ENCODE data around the gene RBM7. TPM values are rescaled to one million over a fixed set of nuclear protein-coding genes. Genes with fewer than 3 reads are reported as not detected.
A peak's percentile ranks its signal among the peaks of the same experiment; 100 is the strongest.

The RBM7 gene
- total RNA-seq, 1 donor from 2014 or later = 49.3 TPM

- H3K27ac ChIP-seq (ENCODE audit: low read depth, low read length) = no peak overlapping the region
- no peaks in the 10 kb centered on the region for H3K9me3 ChIP-seq (ENCODE audit: insufficient read depth, low read depth, low read length)
- TF ChIP-seq, protein P1, sequence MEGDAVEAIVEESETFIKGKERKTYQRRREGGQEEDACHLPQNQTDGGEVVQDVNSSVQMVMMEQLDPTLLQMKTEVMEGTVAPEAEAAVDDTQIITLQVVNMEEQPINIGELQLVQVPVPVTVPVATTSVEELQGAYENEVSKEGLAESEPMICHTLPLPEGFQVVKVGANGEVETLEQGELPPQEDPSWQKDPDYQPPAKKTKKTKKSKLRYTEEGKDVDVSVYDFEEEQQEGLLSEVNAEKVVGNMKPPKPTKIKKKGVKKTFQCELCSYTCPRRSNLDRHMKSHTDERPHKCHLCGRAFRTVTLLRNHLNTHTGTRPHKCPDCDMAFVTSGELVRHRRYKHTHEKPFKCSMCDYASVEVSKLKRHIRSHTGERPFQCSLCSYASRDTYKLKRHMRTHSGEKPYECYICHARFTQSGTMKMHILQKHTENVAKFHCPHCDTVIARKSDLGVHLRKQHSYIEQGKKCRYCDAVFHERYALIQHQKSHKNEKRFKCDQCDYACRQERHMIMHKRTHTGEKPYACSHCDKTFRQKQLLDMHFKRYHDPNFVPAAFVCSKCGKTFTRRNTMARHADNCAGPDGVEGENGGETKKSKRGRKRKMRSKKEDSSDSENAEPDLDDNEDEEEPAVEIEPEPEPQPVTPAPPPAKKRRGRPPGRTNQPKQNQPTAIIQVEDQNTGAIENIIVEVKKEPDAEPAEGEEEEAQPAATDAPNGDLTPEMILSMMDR (IDR thresholded peaks at IDR 0.05; ENCODE audit: insufficient read depth, low read depth, low read length) = no peak
- no peak for TF ChIP-seq EZH2 (IDR thresholded peaks at IDR 0.05; ENCODE audit: insufficient read depth, low read length)
- Mint-ChIP-seq H3K27ac (ENCODE audit: unreplicated experiment) (no peak overlapping the region), H3K27me3 (ENCODE audit: low read depth, unreplicated experiment) (no peaks in the 10 kb centered on the region), H3K9me3 (ENCODE audit: unreplicated experiment) (no peaks in the 10 kb centered on the region), H3K4me3 (ENCODE audit: unreplicated experiment) (no peak overlapping the region), H3K4me1 (ENCODE audit: low read depth, unreplicated experiment) (peaks cover 22% of the 10 kb centered on the region), H3K36me3 (ENCODE audit: low read depth, unreplicated experiment) (no peaks in the 10 kb centered on the region)
- H3K4me1 ChIP-seq (ENCODE audit: insufficient read depth, low read length) = peaks cover 22% of the 10 kb centered on the region
- no peak overlapping the region for H3K4me3 ChIP-seq (ENCODE audit: insufficient read depth, low read depth, low read length)
- FAIRE-seq (no peak), DNase-seq (ENCODE audit: low read depth) (no peak)
- H3K36me3 ChIP-seq (ENCODE audit: insufficient read depth, low read length) = no peaks in the 10 kb centered on the region
- no peak overlapping the region for H3K9ac ChIP-seq (ENCODE audit: low read length)
- no peaks in the 10 kb centered on the region for H3K79me2 ChIP-seq (ENCODE audit: insufficient read depth, low read length)
- no peak overlapping the region for H3K4me2 ChIP-seq (ENCODE audit: low read length)
- no peak overlapping the region for H2AFZ ChIP-seq (ENCODE audit: low read depth, low read length)
- no peaks in the 10 kb centered on the region for H4K20me1 ChIP-seq (ENCODE audit: insufficient read depth, low read length)
- H3K27me3 ChIP-seq (ENCODE audit: insufficient read depth, low read length) = no peaks in the 10 kb centered on the region
Measured at GRCh38 chr11:114362326-114362725, 38.1 kb upstream of the RBM7 start.

DNA sequence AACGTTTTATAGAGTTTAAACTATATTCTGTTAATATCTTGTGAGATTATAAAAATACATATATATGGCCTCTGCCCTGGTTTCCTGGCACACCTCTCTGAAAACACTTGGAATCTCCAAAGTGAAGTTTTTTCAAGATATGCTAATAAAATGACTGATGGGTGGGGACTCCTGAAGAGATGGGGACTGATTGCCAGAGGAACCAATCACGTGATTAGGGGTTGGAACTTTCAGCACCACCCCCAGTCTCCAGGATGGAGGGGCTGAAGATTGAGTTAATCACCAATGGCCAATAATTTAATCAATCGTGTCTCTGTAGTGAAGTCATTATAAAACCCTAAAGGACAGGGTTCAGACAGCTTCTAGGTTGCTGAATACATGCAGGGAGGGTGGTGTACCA lies 37.5 kb upstream of the RBM7 start:
- Histone ChIP-seq H3K4me2 (ENCODE audit: low read length) (no peak overlapping the region), H3K9ac (ENCODE audit: low read length) (no peak overlapping the region), H2AFZ (ENCODE audit: low read depth, low read length) (no peak overlapping the region), H3K79me2 (ENCODE audit: insufficient read depth, low read length) (no peaks in the 10 kb centered on the region), H3K4me1 (ENCODE audit: insufficient read depth, low read length) (peaks cover 28% of the 10 kb centered on the region), H3K9me3 (ENCODE audit: insufficient read depth, low read depth, low read length) (no peaks in the 10 kb centered on the region), H3K36me3 (ENCODE audit: insufficient read depth, low read length) (no peaks in the 10 kb centered on the region), H4K20me1 (ENCODE audit: insufficient read depth, low read length) (no peaks in the 10 kb centered on the region), H3K4me3 (ENCODE audit: insufficient read depth, low read depth, low read length) (no peak overlapping the region), H3K27ac (ENCODE audit: low read depth, low read length) (no peak overlapping the region), H3K27me3 (ENCODE audit: insufficient read depth, low read length) (no peaks in the 10 kb centered on the region)
- no peaks in the 10 kb centered on the region for H3K36me3 Mint-ChIP-seq (ENCODE audit: low read depth, unreplicated experiment)
- no peak overlapping the region for H3K27ac Mint-ChIP-seq (ENCODE audit: unreplicated experiment)
- FAIRE-seq (no peak), DNase-seq (ENCODE audit: low read depth) (no peak)
- H3K9me3 Mint-ChIP-seq (ENCODE audit: unreplicated experiment) = no peaks in the 10 kb centered on the region
- TF ChIP-seq, protein P1 (IDR thresholded peaks at IDR 0.05; ENCODE audit: insufficient read depth, low read depth, low read length) = no peak
- no peak for TF ChIP-seq EZH2 (IDR thresholded peaks at IDR 0.05; ENCODE audit: insufficient read depth, low read length)
- H3K4me1 Mint-ChIP-seq (ENCODE audit: low read depth, unreplicated experiment) = peaks cover 27% of the 10 kb centered on the region
- H3K27me3 Mint-ChIP-seq (ENCODE audit: low read depth, unreplicated experiment) = no peaks in the 10 kb centered on the region
- H3K4me3 Mint-ChIP-seq (ENCODE audit: unreplicated experiment) = no peak overlapping the region

DNA sequence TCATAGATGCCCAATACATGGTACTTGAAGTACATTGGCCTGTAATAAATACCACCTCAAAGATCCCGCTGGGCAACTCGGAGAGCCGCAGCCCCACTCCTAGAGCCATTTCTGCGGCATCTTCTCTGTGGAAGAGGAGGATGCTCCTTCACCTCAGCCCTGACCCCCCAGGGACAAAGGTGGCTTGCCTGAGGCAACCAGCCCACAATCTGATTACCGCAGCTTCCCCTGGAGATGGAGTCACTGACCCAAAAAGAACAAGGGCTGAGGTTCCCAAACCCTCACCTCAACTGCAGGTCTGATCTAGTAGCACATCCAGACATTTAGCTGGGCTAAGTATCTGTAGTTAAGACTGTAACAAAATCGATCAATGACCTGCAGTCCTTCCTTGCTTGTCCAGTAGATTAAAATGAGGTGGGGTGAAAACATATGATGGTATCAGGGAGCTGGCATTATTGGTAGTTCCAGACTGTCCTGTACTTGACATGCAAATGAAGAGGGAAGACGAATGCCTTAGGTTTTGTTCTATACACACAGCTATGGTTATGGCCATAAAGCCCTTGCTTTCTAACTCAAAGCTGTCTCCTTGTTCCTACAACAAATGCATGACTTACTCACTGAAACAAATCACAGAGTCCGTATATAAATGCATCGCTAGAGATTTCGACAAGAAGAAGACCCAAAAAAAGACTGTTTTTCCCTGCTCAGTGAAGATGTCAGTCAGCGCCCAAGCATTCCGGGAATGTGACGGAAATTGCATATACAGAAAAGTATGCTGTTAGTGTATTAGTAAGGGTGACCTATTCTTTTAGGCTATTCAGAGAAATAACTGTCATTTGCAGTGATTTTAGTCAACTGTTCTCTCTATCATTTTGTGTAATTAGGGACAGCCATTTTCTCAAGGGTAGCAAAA lies 33.9 kb upstream of the RBM7 start:
- peaks cover 1% of the 10 kb centered on the region for H3K27me3 Mint-ChIP-seq (ENCODE audit: low read depth, unreplicated experiment)
- H3K27ac Mint-ChIP-seq (ENCODE audit: unreplicated experiment) = peak overlapping the region; percentile 94
- H2AFZ ChIP-seq (ENCODE audit: low read depth, low read length) = no peak overlapping the region
- peaks cover 23% of the 10 kb centered on the region for H3K4me1 Mint-ChIP-seq (ENCODE audit: low read depth, unreplicated experiment)
- FAIRE-seq = peak; percentile 98
- no peaks in the 10 kb centered on the region for H3K36me3 Mint-ChIP-seq (ENCODE audit: low read depth, unreplicated experiment)
- no peak for TF ChIP-seq EZH2 (IDR thresholded peaks at IDR 0.05; ENCODE audit: insufficient read depth, low read length)
- TF ChIP-seq, protein P1 (IDR thresholded peaks at IDR 0.05; ENCODE audit: insufficient read depth, low read depth, low read length) = no peak
- no peaks in the 10 kb centered on the region for H3K9me3 Mint-ChIP-seq (ENCODE audit: unreplicated experiment)
- H3K27ac ChIP-seq (ENCODE audit: low read depth, low read length) = peak overlapping the region; percentile 94
- no peak overlapping the region for H3K4me3 Mint-ChIP-seq (ENCODE audit: unreplicated experiment)
- H3K27me3 ChIP-seq (ENCODE audit: insufficient read depth, low read length) = no peaks in the 10 kb centered on the region
- H3K4me3 ChIP-seq (ENCODE audit: insufficient read depth, low read depth, low read length) = peak overlapping the region; percentile 16
- no peaks in the 10 kb centered on the region for H3K36me3 ChIP-seq (ENCODE audit: insufficient read depth, low read length)
- peak; percentile 88 for DNase-seq (ENCODE audit: low read depth)
- H3K9ac ChIP-seq (ENCODE audit: low read length) = peak overlapping the region; percentile 76
- no peaks in the 10 kb centered on the region for H3K9me3 ChIP-seq (ENCODE audit: insufficient read depth, low read depth, low read length)
- H3K4me1 ChIP-seq (ENCODE audit: insufficient read depth, low read length) = peaks cover 25% of the 10 kb centered on the region
- no peaks in the 10 kb centered on the region for H3K79me2 ChIP-seq (ENCODE audit: insufficient read depth, low read length)
- no peaks in the 10 kb centered on the region for H4K20me1 ChIP-seq (ENCODE audit: insufficient read depth, low read length)
- H3K4me2 ChIP-seq (ENCODE audit: low read length) = peak overlapping the region; percentile 78

Data from astrocyte (in vitro differentiated cells and primary cell).